HG03139 (cell line): ENCODE measurements around the gene ABHD16A.

ENCODE experiments used
- ATAC-seq: cut with Tn5 transposase; IDR thresholded peaks from one replicate; pipeline ENCODE4 v1.9.1; 2021; ENCODE audit not compliant: unreplicated experiment

Gene ABHD16A

DNA sequence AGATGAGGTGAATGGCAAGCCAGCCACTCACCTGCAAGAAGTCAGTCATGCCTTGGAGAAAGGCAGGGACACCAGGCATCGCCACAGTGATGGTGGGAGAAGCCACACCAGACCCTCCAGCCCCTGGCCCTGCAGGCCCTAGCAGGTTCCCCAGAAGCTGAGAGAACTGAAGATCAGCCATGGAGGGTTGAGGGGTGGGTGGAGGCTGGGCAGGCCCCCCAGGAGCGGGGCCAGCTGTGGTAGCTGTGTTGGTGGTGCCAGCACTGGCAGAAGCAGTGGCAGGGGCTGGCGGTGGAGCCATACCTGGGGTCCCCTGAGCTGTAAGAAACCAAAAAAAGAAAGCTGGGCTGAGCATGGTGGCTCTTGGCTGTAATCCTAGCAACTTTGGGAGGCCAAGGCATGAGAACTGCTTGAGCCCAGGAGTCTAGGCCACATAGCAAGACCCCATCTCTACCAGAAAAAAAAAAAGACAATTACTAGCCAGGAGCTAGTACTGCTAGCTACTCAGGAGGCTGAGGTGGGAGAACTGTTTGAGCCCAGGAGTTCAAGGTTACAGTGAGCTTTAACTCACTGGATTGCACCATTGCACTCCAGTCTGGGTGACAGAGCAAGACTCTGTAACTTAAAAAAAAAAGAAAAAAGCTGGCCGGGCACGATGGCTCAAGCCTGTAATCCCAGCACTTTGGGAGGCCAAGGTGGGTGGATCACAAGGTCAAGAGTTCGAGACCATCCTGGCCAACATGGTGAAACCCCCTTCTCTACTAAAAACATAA is 60.1 kb downstream of the ABHD16A start:
- ATAC-seq, result no peak

DNA sequence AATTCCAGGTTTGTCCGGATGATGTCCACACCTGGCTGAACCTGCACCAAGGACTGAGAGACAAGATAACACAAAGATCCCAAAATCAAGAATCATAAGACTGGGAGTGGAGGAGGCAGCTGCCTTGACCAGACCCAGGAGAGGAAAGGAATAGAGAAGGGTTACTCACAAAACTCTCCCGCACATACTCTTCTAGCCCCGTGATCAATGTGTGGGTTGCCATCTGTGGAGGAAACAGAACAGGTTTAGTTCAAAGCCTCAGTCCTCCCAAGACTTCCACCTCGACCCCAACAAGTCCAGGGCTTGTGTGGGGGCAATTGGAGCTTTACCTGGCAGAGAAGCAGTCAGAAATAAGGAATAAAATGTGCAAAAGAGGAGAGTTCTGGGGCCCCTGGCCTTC is 61.8 kb downstream of the ABHD16A start:
- ATAC-seq, result no peak

DNA sequence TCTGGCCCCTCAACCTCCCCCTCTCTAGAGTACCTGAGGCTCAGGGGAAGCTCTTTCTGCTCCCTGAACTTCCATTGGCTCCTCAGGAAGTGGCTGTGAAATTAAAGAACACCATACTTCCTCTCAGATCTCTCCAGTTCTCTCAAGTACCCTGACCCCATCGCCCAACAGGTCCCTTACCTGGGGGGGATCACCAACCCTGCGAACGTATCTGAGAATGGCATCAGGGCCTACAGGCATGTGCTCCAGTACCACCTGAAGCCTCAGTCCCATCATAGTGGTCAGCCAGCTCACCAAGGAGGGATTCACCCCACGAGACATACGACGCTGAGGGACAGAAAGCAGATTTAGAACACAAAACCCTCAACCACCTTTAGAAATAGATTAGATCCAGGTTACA is 62.5 kb downstream of the ABHD16A start:
- no peak for ATAC-seq

DNA sequence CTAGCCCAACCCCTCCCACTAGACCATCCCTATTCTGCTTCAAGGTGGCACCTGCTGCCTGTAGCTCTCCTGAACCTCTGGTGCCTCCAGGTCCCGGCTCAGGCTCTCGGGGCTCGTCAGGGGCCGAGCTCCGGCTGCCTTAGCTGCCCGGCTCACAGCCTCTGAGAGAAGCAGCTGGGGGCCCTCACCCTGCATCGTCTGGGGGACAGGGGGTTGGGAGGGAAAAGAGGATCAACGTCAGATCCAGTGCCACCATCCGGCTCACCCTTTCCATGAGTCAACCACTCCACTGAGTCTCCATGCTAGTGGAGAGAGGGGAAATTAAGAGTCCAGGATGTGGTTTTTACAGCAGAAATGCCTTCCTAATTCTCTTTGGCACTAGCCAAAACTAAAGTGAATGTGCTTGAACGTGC is 63.7 kb downstream of the ABHD16A start:
- no peak for ATAC-seq

DNA sequence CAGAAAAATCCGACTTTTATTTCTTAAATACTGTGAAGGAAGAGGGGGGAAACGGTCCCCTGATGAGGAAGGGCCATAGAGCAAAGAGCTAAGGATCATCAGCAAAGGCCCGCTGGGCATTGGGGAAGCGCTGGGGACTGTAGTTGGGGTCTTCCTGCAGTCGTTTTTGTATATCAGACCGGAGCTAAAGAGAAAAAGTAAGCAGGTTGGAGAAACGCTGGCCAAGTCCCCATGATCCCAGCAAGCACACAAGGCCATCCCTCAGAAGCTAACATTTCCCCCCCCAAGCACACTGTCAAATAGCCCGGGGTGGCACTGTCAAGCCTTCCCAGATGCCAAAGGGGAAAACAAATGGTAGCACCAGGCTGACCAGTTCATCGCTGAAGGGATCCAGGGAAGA is 64.1 kb downstream of the ABHD16A start:
- ATAC-seq, result no peak
